K562 (cell line): ENCODE measurements around the gene IFT81. TPM values are rescaled to one million over a fixed set of nuclear protein-coding genes. Genes with fewer than 3 reads are reported as not detected.

Source experiments
- ATAC-seq: fragments of 200-7000 bp; cut with Tn5 transposase; 3 replicates; pipeline ENCODE4 v1.9.1; 2020; ENCODE audit warnings: moderate library complexity
- BruUV-seq: library from RNA; stranded (reverse); fragments of 400-500 nt; replicated peaks from 2 replicates; lab custom pipeline; 2021; lab: Mats Ljungman, UMichigan
- CTCF ChIA-PET: fragments of 300-600 bp; formaldehyde crosslinking; extraction: SDS; loops from one replicate; lab custom pipeline; 2021; ENCODE audit warnings: low intra/inter-chr PET ratio; lab: Yijun Ruan, JAX
- POLR2A ChIA-PET: fragments of 300-600, 350-650 bp; sonication (Branson Sonifier 250); formaldehyde crosslinking; extraction: SDS; loops from one replicate; lab custom pipeline; 2021; ENCODE audit warnings: antibody characterized with exemption, inconsistent platforms; lab: Yijun Ruan, JAX
- DNase-seq, 4 experiments: peaks; one replicate each; pipeline versions ENCODE4 v3.0.0 to v3.0.0-alpha.2; 2011 to 2018; ENCODE audit warnings: low spot score in 3 of 4, mixed read lengths in 3 of 4; ENCODE audit errors: extremely low read depth in 1 of 4
- FAIRE-seq: peaks from 2 replicates; lab custom pipeline; 2011; peaks lifted over from hg19 to GRCh38; lab: Jason Lieb, UNC
- H2AFZ ChIP-seq: 2 replicates; pipeline ENCODE4 v1.6.0; 2011; ENCODE audit warnings: low read depth, low read length, control low read depth, inconsistent platforms
- H3K27ac ChIP-seq: fragments of 200-600 bp; 3 replicates; pipeline ENCODE4 v1.8.0; 2011; ENCODE audit warnings: low read depth, mild to moderate bottlenecking, control low read depth, inconsistent platforms, low read length, moderate library complexity, mixed read lengths; ENCODE audit errors: extremely low read depth
- H3K27me3 ChIP-seq, 2 experiments: fragments of 300-600 bp in 1 of 2; 2 replicates in 1 of 2; 3 replicates in 1 of 2; pipeline versions ENCODE4 v1.6.0 to v1.8.0; 2011; ENCODE audit warnings: inconsistent platforms in 2 of 2, low read length in 2 of 2, mild to moderate bottlenecking in 1 of 2, mixed read lengths in 1 of 2, moderate library complexity in 1 of 2; ENCODE audit not compliant: control insufficient read depth in 2 of 2, insufficient read depth in 2 of 2
- H3K36me3 ChIP-seq: fragments of 300-600 bp; 3 replicates; pipeline ENCODE4 v1.8.0; 2011; ENCODE audit warnings: mild to moderate bottlenecking, low read length, inconsistent platforms; ENCODE audit not compliant: control insufficient read depth, insufficient read depth
- H3K4me1 ChIP-seq, 2 experiments: fragments of 200-600 bp in 1 of 2; replicated peaks in 1 of 2; 2 replicates in 1 of 2; 3 replicates in 1 of 2; pipeline versions ENCODE4 v1.5.1 to v1.8.0; 2011; ENCODE audit warnings: inconsistent platforms in 2 of 2, low read length in 2 of 2, mild to moderate bottlenecking in 1 of 2, mixed read lengths in 1 of 2, moderate library complexity in 1 of 2; ENCODE audit not compliant: control insufficient read depth in 2 of 2, insufficient read depth in 2 of 2
- H3K4me2 ChIP-seq: 2 replicates; pipeline ENCODE4 v1.6.1; 2011; ENCODE audit warnings: low read length, control low read depth, inconsistent platforms, mixed read lengths; ENCODE audit not compliant: insufficient read depth
- H3K4me3 ChIP-seq: fragments of 200-600 bp; sonication (generic), shearing (Covaris generic); 2 replicates; pipeline ENCODE4 v1.5.1; 2016; ENCODE audit warnings: control low read depth, inconsistent platforms
- H3K79me2 ChIP-seq: fragments of 200-600 bp; 3 replicates; pipeline ENCODE4 v1.8.0; 2011; ENCODE audit warnings: low read length, inconsistent platforms; ENCODE audit not compliant: control insufficient read depth, insufficient read depth
- H3K9ac ChIP-seq, 2 experiments: 2 replicates each; pipeline versions ENCODE4 v1.6.0 to v1.6.1; 2011; ENCODE audit warnings: low read depth in 2 of 2, low read length in 2 of 2, control low read depth in 1 of 2, inconsistent platforms in 1 of 2, mild to moderate bottlenecking in 1 of 2, mixed read lengths in 1 of 2; ENCODE audit not compliant: insufficient read depth in 1 of 2
- H3K9me1 ChIP-seq: one replicate; pipeline ENCODE4 v1.6.0; 2011; ENCODE audit warnings: inconsistent platforms, mild to moderate bottlenecking, low read length, moderate library complexity; ENCODE audit not compliant: control insufficient read depth, insufficient read depth
- H3K9me3 ChIP-seq: replicated peaks from 2 replicates; pipeline ENCODE4 v1.5.1; 2011; ENCODE audit warnings: low read depth, low read length, inconsistent platforms; ENCODE audit not compliant: control insufficient read depth, insufficient read depth
- H4K20me1 ChIP-seq: replicated peaks from 2 replicates; pipeline ENCODE4 v1.6.1; 2011; ENCODE audit warnings: low read length, inconsistent platforms, mixed read lengths; ENCODE audit not compliant: control insufficient read depth, insufficient read depth
- FOXK2 ChIP-seq, 2 experiments: fragments of 450-650 bp; IDR thresholded peaks in 1 of 2; conservative IDR thresholded peaks in 1 of 2; 2 replicates each; pipeline ENCODE4 v1.6.1; 2016; ENCODE audit warnings: low read depth in 2 of 2, mild to moderate bottlenecking in 1 of 2
- GTF3C2 ChIP-seq: IDR thresholded peaks from 3 replicates; pipeline ENCODE4 v1.6.1; 2011; ENCODE audit warnings: borderline replicate concordance, mild to moderate bottlenecking, moderate library complexity; ENCODE audit not compliant: insufficient read length; ENCODE audit errors: extremely low read depth
- HBP1 ChIP-seq: fragments of 450-650 bp; formaldehyde crosslinking; IDR thresholded peaks from 2 replicates; pipeline ENCODE4 v1.4.0; 2022; ENCODE audit warnings: missing genetic modification characterization
- HNRNPL ChIP-seq: fragments of 200-400 bp; formaldehyde crosslinking; IDR thresholded peaks from 2 replicates; pipeline ENCODE4 v1.6.1; 2017; ENCODE audit warnings: low read depth, mild to moderate bottlenecking, low read length
- MCM5 ChIP-seq: fragments of 450-650 bp; IDR thresholded peaks from 2 replicates; pipeline ENCODE4 v1.6.1; 2016; ENCODE audit warnings: low read depth
- MITF ChIP-seq: IDR thresholded peaks from 2 replicates; pipeline ENCODE4 v1.6.1; 2014; ENCODE audit warnings: antibody characterized with exemption
- POU5F1 ChIP-seq: fragments of 150-350 bp; IDR thresholded peaks from 2 replicates; pipeline ENCODE4 v1.6.1; 2014; ENCODE audit warnings: borderline replicate concordance, low read length, low read depth, mild to moderate bottlenecking; ENCODE audit not compliant: partially characterized antibody
- RAD21 ChIP-seq, 2 experiments: fragments of 250-450 bp in 1 of 2; fragments of 450-650 bp in 1 of 2; sonication (Bioruptor Pico) in 1 of 2; formaldehyde crosslinking in 1 of 2; IDR thresholded peaks in 1 of 2; conservative IDR thresholded peaks in 1 of 2; 2 replicates each; pipeline versions ENCODE4 v1.4.0 to v1.8.0; 2020 to 2022; ENCODE audit warnings: mild to moderate bottlenecking in 2 of 2, moderate library complexity in 1 of 2
- RHOXF2B ChIP-seq: fragments of 250-450 bp; sonication (Bioruptor Pico); conservative IDR thresholded peaks from 2 replicates; pipeline ENCODE4 v1.5.1; 2021
- SFPQ ChIP-seq: fragments of 200-400 bp; formaldehyde crosslinking; IDR thresholded peaks from 2 replicates; pipeline ENCODE4 v1.6.1; 2017; ENCODE audit warnings: mild to moderate bottlenecking, low read depth, low read length, moderate library complexity
- ZFP30 ChIP-seq: fragments of 250-450 bp; sonication (Bioruptor Pico); IDR thresholded peaks from 2 replicates; pipeline ENCODE4 v1.8.0; 2022; ENCODE audit warnings: moderate library complexity, mild to moderate bottlenecking, inconsistent platforms, borderline replicate concordance
- ZNF3 ChIP-seq: fragments of 250-450 bp; sonication (Bioruptor Pico); IDR thresholded peaks from 2 replicates; pipeline ENCODE4 v1.5.0; 2021; ENCODE audit warnings: mild to moderate bottlenecking, moderate library complexity
- ZNF511 ChIP-seq: sonication (generic); formaldehyde crosslinking; IDR thresholded peaks from 2 replicates; pipeline ENCODE4 v1.8.0; 2022; ENCODE audit warnings: mild to moderate bottlenecking, missing genetic modification reagents
- ZNF589 ChIP-seq: fragments of 200-800 bp; sonication (Bioruptor generic); IDR thresholded peaks from 2 replicates; pipeline ENCODE4 v1.6.1; 2016; ENCODE audit warnings: low read depth, missing genetic modification characterization, missing compliant biosample characterization
- WGBS: fragments of 100-300 bp; shearing (Covaris generic); methylation state at CpG from one replicate; pipeline ENCODE4 v1.1.6; 2016; ENCODE audit warnings: low coverage, mixed read lengths; ENCODE audit not compliant: insufficient coverage; ENCODE audit errors: missing lambda C conversion rate; 5-methylcytosine and 5-hydroxymethylcytosine counted together
- in situ Hi-C: fragments of 300-500 bp; cut with MboI; formaldehyde crosslinking; loops from 4 replicates; pipeline ENCODE4 v1.15.0; 2018; ENCODE audit warnings: inconsistent platforms, mixed read lengths
- intact Hi-C: fragments of 100-400 bp; cut with micrococcal nuclease; formaldehyde crosslinking; loops from 2 replicates; pipeline ENCODE4 v1.14.2; 2022
- polyA plus RNA-seq, 8 experiments: library from polyadenylated mRNA; depleted of rRNA in 4 of 8; stranded (reverse) in 5 of 8; unstranded in 3 of 8; fragments of >200 nt; fragmentation: Nextera tagmentation in 2 of 8; fragmentation: Illumina TruSeq in 1 of 8; extraction: Ambion mirVana in 2 of 8; extraction: Trizol in 1 of 8; gene quantifications; 2 replicates each; pipeline versions ENCODE4 v1.2.1 to v1.2.3, GENCODE V29; 2011 to 2014; ENCODE audit warnings: inconsistent platforms in 1 of 8, missing spikeins in 1 of 8
- total RNA-seq, 7 experiments: library from RNA; depleted of rRNA in 6 of 7; stranded (reverse); fragments of >200 nt in 6 of 7; fragmentation: Illumina TruSeq in 2 of 7; extraction: Trizol in 2 of 7; gene quantifications; 2 replicates each; pipeline versions ENCODE4 v1.2.1 to v1.2.3, GENCODE V29; 2011 to 2021; ENCODE audit warnings: low replicate concordance in 1 of 7

The IFT81 gene
- total and polyA plus RNA-seq, 9 of the 15 experiments (the other 6 are each of a cell fraction or from before 2014, with no cell fraction given), result 2.8 to 11.9 (median 7.9) TPM

- H3K79me2 ChIP-seq, result no peaks in the 10 kb centered on the region
- in situ Hi-C loops (no loop called here), intact Hi-C loops (no loop called here)
- no peaks in the 10 kb centered on the region for H3K9me1 ChIP-seq
- BruUV-seq, result no TSS peak
- H3K27ac ChIP-seq, result no peak overlapping the region
- peaks cover 0 to 8% of the 10 kb centered on the region in 2 experiments; a peak in 2 of 5 replicates for H3K4me1 ChIP-seq
- H3K4me2 ChIP-seq, result no peak overlapping the region
- no peaks in the 10 kb centered on the region for H4K20me1 ChIP-seq
- H3K9me3 ChIP-seq, result no peaks in the 10 kb centered on the region
- H3K27me3 ChIP-seq, result no peaks in the 10 kb centered on the region
- DNase-seq, result no peak
- H2AFZ ChIP-seq, result no peak overlapping the region
- H3K9ac ChIP-seq, result no peak overlapping the region
- no peak for FAIRE-seq
- WGBS, result 64% methylated on average over 2 of the region's 2 CpGs
- POLR2A ChIA-PET, result no interaction called here
- H3K36me3 ChIP-seq, result no peaks in the 10 kb centered on the region
- no peak overlapping the region for H3K4me3 ChIP-seq
- CTCF ChIA-PET, result no interaction called here
- no peak for ATAC-seq
- TF ChIP-seq MITF (no peak), FOXK2 (conservative IDR thresholded peaks at IDR 0.05 in 1 of 2, IDR thresholded peaks at IDR 0.05 in 1 of 2; ENCODE audit: low read depth in 2 of 2) (no peak), ZNF3 (CRISPR knock-in tag) (no peak), POU5F1 (no peak), HNRNPL (no peak), ZNF511 (CRISPR knock-in tag) (no peak), ZNF589 (CRISPR knock-in tag) (no peak), MCM5 (no peak), SFPQ (no peak), ZFP30 (CRISPR knock-in tag) (no peak), RAD21 (CRISPR knock-in tag; conservative IDR thresholded peaks at IDR 0.05 in 1 of 2, IDR thresholded peaks at IDR 0.05 in 1 of 2) (no peak), GTF3C2 (no peak), HBP1 (no peak), RHOXF2B (CRISPR knock-in tag) (no peak)
These were observed 11.6 kb downstream of the IFT81 start for GRCh38 chr12:110135806-110136205.
